Measurements from ENCODE around the gene ZNF649. TPM values are rescaled to one million over a fixed set of nuclear protein-coding genes. Genes with fewer than 3 reads are reported as not detected.

Gene ZNF649
- total and polyA plus RNA-seq, 2 of the 13 experiments (the other 11 are each of a cell fraction or from before 2014, with no cell fraction given), result 3.0 to 13.4 TPM

- TF ChIP-seq DZIP1 (CRISPR knock-in tag; IDR thresholded peaks at IDR 0.05) (no peak), ZNF501 (CRISPR knock-in tag; IDR thresholded peaks at IDR 0.05) (peak; percentile 87), HDAC1 (CRISPR knock-in tag; IDR thresholded peaks at IDR 0.05) (peak; percentile 37; the same call in 1 of the 2 replicates), FUBP1 (CRISPR knock-in tag; IDR thresholded peaks at IDR 0.05; ENCODE audit: borderline replicate concordance) (no peak), ZNF484 (CRISPR knock-in tag; IDR thresholded peaks at IDR 0.05; ENCODE audit: borderline replicate concordance, low read depth) (no peak), ONECUT2 (CRISPR knock-in tag; IDR thresholded peaks at IDR 0.05) (no peak), NFE2L2 (IDR thresholded peaks at IDR 0.05; ENCODE audit: low read length) (no peak), ZNF563 (CRISPR knock-in tag; IDR thresholded peaks at IDR 0.05) (no peak), IRX3 (CRISPR knock-in tag; IDR thresholded peaks at IDR 0.05; ENCODE audit: borderline replicate concordance, low read depth) (no peak), ZNF770 (CRISPR knock-in tag; IDR thresholded peaks at IDR 0.05) (no peak; the same call in 1 of the 2 replicates), THAP9 (CRISPR knock-in tag; IDR thresholded peaks at IDR 0.05; ENCODE audit: borderline replicate concordance) (peak; percentile 79), BRD4 (CRISPR knock-in tag; IDR thresholded peaks at IDR 0.05) (peak; percentile 38; the same call in 1 of the 2 replicates), SIX4 (CRISPR knock-in tag; IDR thresholded peaks at IDR 0.05) (no peak), KLF16 (CRISPR knock-in tag; IDR thresholded peaks at IDR 0.05) (peak; percentile 41; a peak in 1 of 4 replicates), ZNF543 (CRISPR knock-in tag; IDR thresholded peaks at IDR 0.05) (peak; percentile 28; the same call in 1 of the 2 replicates), MBD4 (IDR thresholded peaks at IDR 0.05; ENCODE audit: borderline replicate concordance, low read length) (no peak; the same call in 1 of the 2 replicates), ZNF180 (CRISPR knock-in tag; IDR thresholded peaks at IDR 0.05; ENCODE audit: borderline replicate concordance, low read depth) (no peak), KAT8 (CRISPR knock-in tag; IDR thresholded peaks at IDR 0.05) (peak; percentile 27; the same call in 1 of the 2 replicates)
Measured at GRCh38 chr19:51926784-51927741, 22.2 kb upstream of the ZNF649 start, which contains the start of gene ZNF613 (continued).
